OCI-LY1 (cell line): ENCODE results near the gene DOCK4.

Experiments used
- EZH2 ChIP-seq: fragments of 200-600 bp; sonication (generic), shearing (Covaris generic); IDR thresholded peaks from 2 replicates; pipeline ENCODE4 v1.8.0; 2017; ENCODE audit warnings: borderline replicate concordance, mixed run types, mild to moderate bottlenecking, antibody characterized with exemption, low read length, moderate library complexity, mixed read lengths
- TF ChIP-seq, protein P1 (sequence below): fragments of 200-600 bp; sonication (generic), shearing (Covaris generic); IDR thresholded peaks from 2 replicates; pipeline ENCODE4 v1.5.1; 2017; ENCODE audit warnings: mild to moderate bottlenecking, antibody characterized with exemption, low read length, moderate library complexity, mixed read lengths

GRCh38 chr7:112133328-112133727 lies 72.9 kb downstream of the DOCK4 start:
- TF ChIP-seq EZH2, result no peak
- TF ChIP-seq, protein P1, sequence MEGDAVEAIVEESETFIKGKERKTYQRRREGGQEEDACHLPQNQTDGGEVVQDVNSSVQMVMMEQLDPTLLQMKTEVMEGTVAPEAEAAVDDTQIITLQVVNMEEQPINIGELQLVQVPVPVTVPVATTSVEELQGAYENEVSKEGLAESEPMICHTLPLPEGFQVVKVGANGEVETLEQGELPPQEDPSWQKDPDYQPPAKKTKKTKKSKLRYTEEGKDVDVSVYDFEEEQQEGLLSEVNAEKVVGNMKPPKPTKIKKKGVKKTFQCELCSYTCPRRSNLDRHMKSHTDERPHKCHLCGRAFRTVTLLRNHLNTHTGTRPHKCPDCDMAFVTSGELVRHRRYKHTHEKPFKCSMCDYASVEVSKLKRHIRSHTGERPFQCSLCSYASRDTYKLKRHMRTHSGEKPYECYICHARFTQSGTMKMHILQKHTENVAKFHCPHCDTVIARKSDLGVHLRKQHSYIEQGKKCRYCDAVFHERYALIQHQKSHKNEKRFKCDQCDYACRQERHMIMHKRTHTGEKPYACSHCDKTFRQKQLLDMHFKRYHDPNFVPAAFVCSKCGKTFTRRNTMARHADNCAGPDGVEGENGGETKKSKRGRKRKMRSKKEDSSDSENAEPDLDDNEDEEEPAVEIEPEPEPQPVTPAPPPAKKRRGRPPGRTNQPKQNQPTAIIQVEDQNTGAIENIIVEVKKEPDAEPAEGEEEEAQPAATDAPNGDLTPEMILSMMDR, result no peak
